IMR-90 (cell line): ENCODE measurements around the gene MACF1. TPM values are rescaled to one million over a fixed set of nuclear protein-coding genes. Genes with fewer than 3 reads are reported as not detected.

Experiments
- ATAC-seq: fragments of 200-7000 bp; cut with Tn5 transposase; 2 replicates; pipeline ENCODE4 v1.9.1; 2020; ENCODE audit warnings: low read depth, mild to moderate bottlenecking, moderate library complexity
- BruUV-seq: library from RNA; stranded (reverse); fragments of 400-500 nt; replicated peaks from 2 replicates; lab custom pipeline; 2021; lab: Mats Ljungman, UMichigan
- CTCF ChIA-PET: fragments of 300-600 bp; formaldehyde crosslinking; extraction: SDS; loops from one replicate; lab custom pipeline; 2021; ENCODE audit warnings: antibody characterized with exemption; lab: Yijun Ruan, JAX
- POLR2A ChIA-PET: fragments of 300-600 bp; sonication (Branson Sonifier 250); formaldehyde crosslinking; loops from one replicate; lab custom pipeline; 2022; ENCODE audit warnings: antibody characterized with exemption; ENCODE audit not compliant: unreplicated experiment; lab: Charles Lee
- DNase-seq: peaks from one replicate; pipeline ENCODE4 v3.0.0; 2013
- H2AFZ ChIP-seq: replicated peaks from 2 replicates; pipeline ENCODE3; 2013; ENCODE audit warnings: low read length, mild to moderate bottlenecking; ENCODE audit not compliant: poor library complexity
- H2AK5ac ChIP-seq: 2 replicates; pipeline ENCODE4 v1.6.1; 2013; ENCODE audit warnings: low read depth, low read length, inconsistent platforms
- H2AK9ac ChIP-seq: replicated peaks from 2 replicates; pipeline ENCODE3; 2013; ENCODE audit warnings: mild to moderate bottlenecking, low read depth, low read length, moderate library complexity; ENCODE audit not compliant: poor library complexity
- H2BK120ac ChIP-seq: 2 replicates; pipeline ENCODE4 v1.6.1; 2013; ENCODE audit warnings: low read depth, low read length, inconsistent platforms
- H2BK15ac ChIP-seq: 3 replicates; pipeline ENCODE4 v1.6.1; 2013; ENCODE audit warnings: low read depth, low read length, inconsistent platforms
- H2BK20ac ChIP-seq: 2 replicates; pipeline ENCODE4 v1.6.1; 2013; ENCODE audit warnings: low read depth, mild to moderate bottlenecking, inconsistent platforms, low read length, moderate library complexity
- H2BK5ac ChIP-seq: 2 replicates; pipeline ENCODE4 v1.6.1; 2013; ENCODE audit warnings: mild to moderate bottlenecking, low read depth, low read length, inconsistent platforms; ENCODE audit not compliant: poor library complexity, severe bottlenecking
- H3K14ac ChIP-seq: replicated peaks from 2 replicates; pipeline ENCODE4 v1.6.1; 2013; ENCODE audit warnings: low read depth, low read length, inconsistent platforms
- H3K18ac ChIP-seq: 2 replicates; pipeline ENCODE4 v1.6.1; 2013; ENCODE audit warnings: low read depth, low read length, control low read depth
- H3K23ac ChIP-seq: 2 replicates; pipeline ENCODE4 v1.6.1; 2013; ENCODE audit warnings: low read depth, low read length, inconsistent platforms
- H3K27ac ChIP-seq: 2 replicates; pipeline ENCODE4 v1.5.1; 2013; ENCODE audit warnings: mild to moderate bottlenecking, control low read depth, low read length; ENCODE audit not compliant: insufficient read depth
- H3K27me3 ChIP-seq: 2 replicates; pipeline ENCODE4 v1.6.1; 2013; ENCODE audit warnings: low read length; ENCODE audit not compliant: control insufficient read depth, insufficient read depth
- H3K36me3 ChIP-seq: 2 replicates; pipeline ENCODE4 v1.6.1; 2013; ENCODE audit warnings: low read length, mixed read lengths; ENCODE audit not compliant: control insufficient read depth, insufficient read depth
- H3K4ac ChIP-seq: 2 replicates; pipeline ENCODE4 v1.6.1; 2013; ENCODE audit warnings: low read depth, low read length, inconsistent platforms
- H3K4me1 ChIP-seq: 2 replicates; pipeline ENCODE4 v1.6.1; 2013; ENCODE audit warnings: low read length, mixed read lengths; ENCODE audit not compliant: control insufficient read depth, insufficient read depth
- H3K4me2 ChIP-seq: 2 replicates; pipeline ENCODE4 v1.6.1; 2013; ENCODE audit warnings: low read depth, mild to moderate bottlenecking, control low read depth, low read length, moderate library complexity
- H3K4me3 ChIP-seq: 2 replicates; pipeline ENCODE4 v1.5.1; 2013; ENCODE audit warnings: low read depth, mild to moderate bottlenecking, control low read depth, low read length, moderate library complexity; ENCODE audit not compliant: insufficient read depth
- H3K56ac ChIP-seq: 2 replicates; pipeline ENCODE4 v1.6.1; 2013; ENCODE audit warnings: low read length, inconsistent platforms; ENCODE audit not compliant: insufficient read depth; ENCODE audit errors: extremely low read depth
- H3K79me1 ChIP-seq, 2 experiments: 2 replicates each; pipeline ENCODE4 v1.6.1; 2013; ENCODE audit warnings: low read length in 2 of 2, inconsistent platforms in 1 of 2, low read depth in 1 of 2
- H3K9ac ChIP-seq: 2 replicates; pipeline ENCODE4 v1.6.1; 2013; ENCODE audit warnings: low read depth, low read length, control low read depth
- H3K9me1 ChIP-seq: 2 replicates; pipeline ENCODE4 v1.6.1; 2013; ENCODE audit warnings: low read length, inconsistent platforms; ENCODE audit not compliant: insufficient read depth
- H3K9me3 ChIP-seq: 2 replicates; pipeline ENCODE4 v1.6.1; 2013; ENCODE audit warnings: low read length; ENCODE audit not compliant: control insufficient read depth, insufficient read depth
- H4K20me1 ChIP-seq: 2 replicates; pipeline ENCODE4 v1.6.1; 2013; ENCODE audit warnings: low read length, inconsistent platforms; ENCODE audit not compliant: insufficient read depth
- H4K5ac ChIP-seq: 2 replicates; pipeline ENCODE4 v1.6.1; 2013; ENCODE audit warnings: mild to moderate bottlenecking, low read depth, low read length, control low read depth
- H4K8ac ChIP-seq, 2 experiments: 2 replicates each; pipeline ENCODE4 v1.6.1; 2013; ENCODE audit warnings: low read depth in 2 of 2, low read length in 2 of 2, control low read depth in 1 of 2, inconsistent platforms in 1 of 2
- H4K91ac ChIP-seq: 2 replicates; pipeline ENCODE4 v1.6.1; 2013; ENCODE audit warnings: low read depth, low read length, inconsistent platforms; ENCODE audit not compliant: insufficient read depth
- CEBPB ChIP-seq: IDR thresholded peaks from 2 replicates; pipeline ENCODE4 v1.6.1; 2012; ENCODE audit warnings: low read depth, low read length, improper control_type of control experiment
- CHD1 ChIP-seq: IDR thresholded peaks from 2 replicates; pipeline ENCODE4 v1.6.1; 2012; ENCODE audit warnings: low read depth, low read length, improper control_type of control experiment
- FOS ChIP-seq: fragments of 150-350 bp; IDR thresholded peaks from 2 replicates; pipeline ENCODE4 v1.6.1; 2016; ENCODE audit warnings: low read depth, low read length
- MXI1 ChIP-seq: IDR thresholded peaks from 2 replicates; pipeline ENCODE4 v1.6.1; 2012; ENCODE audit warnings: low read depth, mild to moderate bottlenecking, low read length, moderate library complexity, borderline replicate concordance
- NFE2L2 ChIP-seq: fragments of 150-350 bp; IDR thresholded peaks from 2 replicates; pipeline ENCODE4 v1.6.1; 2016; ENCODE audit warnings: low read depth, mild to moderate bottlenecking, low read length
- POLR2A ChIP-seq: IDR thresholded peaks from 2 replicates; pipeline ENCODE4 v1.6.1; 2012; ENCODE audit warnings: mild to moderate bottlenecking, low read depth, low read length
- RCOR1 ChIP-seq: IDR thresholded peaks from 2 replicates; pipeline ENCODE4 v1.6.1; 2012; ENCODE audit warnings: mild to moderate bottlenecking, low read length, improper control_type of control experiment; ENCODE audit not compliant: insufficient replicate concordance
- RFX5 ChIP-seq: IDR thresholded peaks from 2 replicates; pipeline ENCODE4 v1.8.0; 2012; ENCODE audit warnings: low read depth, mild to moderate bottlenecking, low read length, moderate library complexity
- SMC3 ChIP-seq: fragments of 150-350 bp; IDR thresholded peaks from 2 replicates; pipeline ENCODE4 v1.6.1; 2016; ENCODE audit warnings: low read depth, mild to moderate bottlenecking, antibody characterized with exemption, low read length, moderate library complexity
- WGBS, 2 experiments: methylation state at CpG; one replicate each; pipeline versions ENCODE4 v1.1.5 to v1.1.7; 2013; ENCODE audit warnings: missing lambda C conversion rate in 2 of 2; ENCODE audit not compliant: insufficient read length in 1 of 2; ENCODE audit errors: extremely low coverage in 2 of 2; 5-methylcytosine and 5-hydroxymethylcytosine counted together
- dilution Hi-C: fragments of 300-500 bp; cut with HindIII; formaldehyde crosslinking; loops from one replicate; pipeline ENCODE4 v1.14.3; 2018; ENCODE audit warnings: low sequenced_read_pairs; ENCODE audit not compliant: unreplicated experiment
- in situ Hi-C: fragments of 300-500 bp; cut with MboI; formaldehyde crosslinking; loops from 3 replicates; pipeline ENCODE4 v1.14.3; 2019; ENCODE audit warnings: low sequenced_read_pairs, inconsistent platforms, mixed read lengths
- intact Hi-C: fragments of 100-400 bp; cut with micrococcal nuclease; formaldehyde crosslinking; loops from 2 replicates; pipeline ENCODE4 v1.10.0; 2022
- polyA plus RNA-seq, 3 experiments: library from polyadenylated mRNA; depleted of rRNA; stranded (reverse); fragments of >200 nt; gene quantifications; 2 replicates each; pipeline ENCODE4 v1.2.3, GENCODE V29; 2012; ENCODE audit warnings: low replicate concordance in 1 of 3
- total RNA-seq: library from RNA; depleted of rRNA; stranded (reverse); fragments of >200 nt; gene quantifications from 2 replicates; pipeline ENCODE4 v1.2.3, GENCODE V29; 2012
- TF ChIP-seq, protein P1 (sequence below): fragments of 150-350 bp; IDR thresholded peaks from 2 replicates; pipeline ENCODE4 v1.6.1; 2017; ENCODE audit warnings: mild to moderate bottlenecking, antibody characterized with exemption, low read length, low read depth

The MACF1 gene
- total and polyA plus RNA-seq, 2 of the 4 experiments (the other 2 are of a cell fraction): 67.6 to 369 TPM

DNA sequence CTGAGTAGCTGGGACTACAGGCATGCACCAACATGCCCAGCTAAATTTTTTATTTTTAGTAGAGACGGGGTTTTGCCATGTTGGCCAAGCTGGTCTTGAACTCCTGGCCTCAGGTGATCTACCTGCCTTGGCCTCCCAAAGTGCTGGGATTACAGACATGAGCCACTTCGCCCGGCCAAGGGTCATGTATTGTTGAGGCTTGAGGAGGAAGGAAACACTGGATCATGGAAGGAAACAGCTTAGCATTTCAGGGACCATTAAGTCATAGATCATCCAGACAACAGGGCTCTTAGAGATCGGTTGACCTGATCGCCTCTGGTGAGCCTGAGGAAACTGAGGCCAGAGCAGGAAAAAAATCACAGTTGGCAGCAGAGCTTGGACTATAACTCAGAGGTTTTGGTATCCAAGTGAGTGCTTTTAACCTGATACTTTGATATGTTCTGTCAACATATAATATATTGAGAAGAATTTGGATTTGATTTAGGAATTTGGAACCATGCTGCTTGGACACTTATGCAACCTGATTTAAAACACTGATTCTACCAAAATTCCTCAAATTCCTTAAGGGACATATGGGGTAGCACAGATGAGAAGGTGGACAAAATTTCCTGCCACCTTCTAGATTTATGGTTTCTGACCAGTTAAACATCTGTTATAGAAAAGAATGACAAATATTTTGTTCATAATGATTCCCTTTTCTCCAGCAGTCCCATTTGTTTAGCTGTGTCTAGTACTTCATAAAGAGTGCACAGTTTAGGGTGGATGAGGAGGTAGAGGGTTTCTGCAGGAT is 273.8 kb downstream of the MACF1 start:
- ATAC-seq (0 out of 2 replicates have a peak, but pooled peaks have one; percentile 6), DNase-seq (no peak)
- Histone ChIP-seq H2AK5ac (no peak overlapping the region), H3K79me1 (peaks cover 21 to 43% of the 10 kb centered on the region in 2 experiments), H3K36me3 (peaks cover 48% of the 10 kb centered on the region), H3K4me3 (no peak overlapping the region), H3K18ac (no peak overlapping the region), H2BK15ac (no peak overlapping the region), H2AFZ (no peak overlapping the region), H3K27ac (peak overlapping the region; percentile 2; the same call in 1 of the 2 replicates), H4K20me1 (peaks cover 6% of the 10 kb centered on the region; the same call in 1 of the 2 replicates), H2AK9ac (no peak overlapping the region), H3K27me3 (no peaks in the 10 kb centered on the region), H3K4me1 (no peaks in the 10 kb centered on the region; the same call in 1 of the 2 replicates), H3K4ac (no peak overlapping the region), H3K4me2 (no peak overlapping the region), H3K9ac (no peak overlapping the region), H4K8ac (0 out of 4 replicates have a peak overlapping the region, but pooled peaks of 1 of the 2 experiments have one; percentile 47), H2BK120ac (no peak overlapping the region), H3K14ac (no peak overlapping the region), H4K5ac (no peak overlapping the region), H3K9me1 (peaks cover 18% of the 10 kb centered on the region; the same call in 1 of the 2 replicates), H4K91ac (no peak overlapping the region), H3K23ac (no peak overlapping the region), H2BK20ac (no peak overlapping the region), H3K56ac (no peak overlapping the region), H3K9me3 (no peaks in the 10 kb centered on the region), H2BK5ac (peak overlapping the region; percentile 3)
- intact Hi-C loops: loop anchor here (5.0 kb wide), 1 partner anchor 59 kb away; no protein-coding TSS in a partner anchor
- WGBS, 2 experiments: 94% methylated on average over 3 of the region's 5 CpGs; no CpG with 5 or more reads in 1 of the 2 experiments
- ChIA-PET CTCF (no interaction called here), POLR2A (no interaction called here)
- TF ChIP-seq CEBPB (no peak), CHD1 (no peak), MXI1 (no peak), RCOR1 (no peak), SMC3 (no peak), FOS (no peak), POLR2A (no peak), RFX5 (no peak), NFE2L2 (no peak)
- TF ChIP-seq, protein P1, sequence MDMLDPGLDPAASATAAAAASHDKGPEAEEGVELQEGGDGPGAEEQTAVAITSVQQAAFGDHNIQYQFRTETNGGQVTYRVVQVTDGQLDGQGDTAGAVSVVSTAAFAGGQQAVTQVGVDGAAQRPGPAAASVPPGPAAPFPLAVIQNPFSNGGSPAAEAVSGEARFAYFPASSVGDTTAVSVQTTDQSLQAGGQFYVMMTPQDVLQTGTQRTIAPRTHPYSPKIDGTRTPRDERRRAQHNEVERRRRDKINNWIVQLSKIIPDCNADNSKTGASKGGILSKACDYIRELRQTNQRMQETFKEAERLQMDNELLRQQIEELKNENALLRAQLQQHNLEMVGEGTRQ: no peak
- in situ Hi-C loops: no loop called here
- dilution Hi-C loops: no loop called here
- BruUV-seq: no TSS peak
